ENCODE results near the gene ITGB2. TPM values are rescaled to one million over a fixed set of nuclear protein-coding genes. Genes with fewer than 3 reads are reported as not detected.

The ITGB2 gene
- total RNA-seq, 1 donor from 2014 or later, result 0.91 TPM

- no peak for DNase-seq
- no peak for TF ChIP-seq CTCF (IDR thresholded peaks at IDR 0.05; ENCODE audit: partially characterized antibody, unreplicated experiment)
- peak overlapping the region; percentile 99 for H3K4me3 Mint-ChIP-seq (ENCODE audit: unreplicated experiment)
- H3K4me1 Mint-ChIP-seq (ENCODE audit: low read depth, unreplicated experiment), result peaks cover 47% of the 10 kb centered on the region
- H3K9me3 Mint-ChIP-seq (ENCODE audit: unreplicated experiment), result peaks cover 12% of the 10 kb centered on the region
- no peaks in the 10 kb centered on the region for H3K36me3 Mint-ChIP-seq (ENCODE audit: unreplicated experiment)
- H3K27me3 Mint-ChIP-seq (ENCODE audit: unreplicated experiment), result peaks cover 13% of the 10 kb centered on the region
- peak overlapping the region; percentile 98 for H3K27ac Mint-ChIP-seq (ENCODE audit: unreplicated experiment)
These were observed 49.0 kb downstream of the ITGB2 start for GRCh38 chr21:44871576-44872269.

GRCh38 chr21:44870748-44871495, 49.8 kb downstream of the ITGB2 start:
- H3K27ac Mint-ChIP-seq (ENCODE audit: unreplicated experiment), result peak overlapping the region; percentile 78
- H3K9me3 Mint-ChIP-seq (ENCODE audit: unreplicated experiment), result peaks cover 17% of the 10 kb centered on the region
- peaks cover 18% of the 10 kb centered on the region for H3K27me3 Mint-ChIP-seq (ENCODE audit: unreplicated experiment)
- H3K4me3 Mint-ChIP-seq (ENCODE audit: unreplicated experiment), result peak overlapping the region; percentile 99
- DNase-seq, result no peak
- peaks cover 55% of the 10 kb centered on the region for H3K4me1 Mint-ChIP-seq (ENCODE audit: low read depth, unreplicated experiment)
- no peak for TF ChIP-seq CTCF (IDR thresholded peaks at IDR 0.05; ENCODE audit: partially characterized antibody, unreplicated experiment)
- no peaks in the 10 kb centered on the region for H3K36me3 Mint-ChIP-seq (ENCODE audit: unreplicated experiment)

GRCh38 chr21:44869781-44870747, 50.6 kb downstream of the ITGB2 start:
- peaks cover 18% of the 10 kb centered on the region for H3K27me3 Mint-ChIP-seq (ENCODE audit: unreplicated experiment)
- no peaks in the 10 kb centered on the region for H3K36me3 Mint-ChIP-seq (ENCODE audit: unreplicated experiment)
- H3K4me1 Mint-ChIP-seq (ENCODE audit: low read depth, unreplicated experiment), result peaks cover 59% of the 10 kb centered on the region
- no peak for TF ChIP-seq CTCF (IDR thresholded peaks at IDR 0.05; ENCODE audit: partially characterized antibody, unreplicated experiment)
- H3K4me3 Mint-ChIP-seq (ENCODE audit: unreplicated experiment), result peak overlapping the region; percentile 85
- no peak for DNase-seq
- H3K27ac Mint-ChIP-seq (ENCODE audit: unreplicated experiment), result peak overlapping the region; percentile 78
- H3K9me3 Mint-ChIP-seq (ENCODE audit: unreplicated experiment), result peaks cover 17% of the 10 kb centered on the region

- Mint-ChIP-seq H3K4me3 (ENCODE audit: unreplicated experiment) (peak overlapping the region; percentile 83), H3K27me3 (ENCODE audit: unreplicated experiment) (peaks cover 15% of the 10 kb centered on the region), H3K9me3 (ENCODE audit: unreplicated experiment) (peaks cover 17% of the 10 kb centered on the region), H3K4me1 (ENCODE audit: low read depth, unreplicated experiment) (peaks cover 61% of the 10 kb centered on the region), H3K27ac (ENCODE audit: unreplicated experiment) (peak overlapping the region; percentile 99), H3K36me3 (ENCODE audit: unreplicated experiment) (no peaks in the 10 kb centered on the region)
- no peak for TF ChIP-seq CTCF (IDR thresholded peaks at IDR 0.05; ENCODE audit: partially characterized antibody, unreplicated experiment)
- no peak for DNase-seq
These were observed 52.0 kb downstream of the ITGB2 start for GRCh38 chr21:44868707-44869106.

All from glutamatergic neuron (in vitro differentiated cells).